Inferior parietal cortex (tissue), 1 donor: ENCODE measurements around the gene RAB33A.
"Not testable (repeated sequence)": the region's sequence is repeated elsewhere in the genome, so short reads cannot be mapped to it uniquely, and the experiment has no call there.

ENCODE experiments used
- DNase-seq: peaks from one replicate; pipeline ENCODE4 v3.0.0-alpha.2; 2016; ENCODE audit errors: extremely low spot score

RAB33A gene

DNA sequence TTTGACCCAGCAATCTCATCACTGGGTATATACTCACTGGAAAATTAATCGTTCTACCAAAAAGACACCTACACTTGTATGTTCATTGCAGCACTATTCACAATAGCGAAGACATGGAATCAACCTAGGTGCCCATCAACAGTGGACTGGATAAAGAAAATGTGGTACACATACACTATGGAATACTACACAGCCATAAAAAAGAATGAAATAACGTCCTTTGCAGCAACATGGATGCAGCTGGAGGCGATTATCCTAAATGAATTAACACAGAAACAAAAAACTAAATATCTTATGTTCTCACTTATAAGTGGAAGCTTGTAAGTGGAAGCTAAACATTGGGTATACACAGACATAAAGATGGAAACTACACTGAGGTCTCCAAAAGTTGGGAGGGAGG is 59.4 kb downstream of the RAB33A start:
- DNase-seq = not testable (repeated sequence)
